Tibial nerve (tissue), 4 donors: ENCODE data around the gene GSN. TPM values are rescaled to one million over a fixed set of nuclear protein-coding genes. Genes with fewer than 3 reads are reported as not detected.

Experiments used
- DNase-seq, 2 donors: peaks; one replicate each; pipeline ENCODE4 v3.0.0-alpha.2; 2019; ENCODE audit warnings: low spot score in 2 of 2
- H3K27ac ChIP-seq, 4 donors: fragments of 200-600 bp; sonication (generic) in 3 of 4; one replicate each; pipeline ENCODE4 v1.5.1; 2017 to 2019; ENCODE audit warnings: mild to moderate bottlenecking in 1 of 4
- H3K27me3 ChIP-seq, 2 donors: fragments of 200-600 bp; sonication (generic) in 1 of 2; one replicate each; pipeline versions ENCODE4 v1.5.1 to v1.6.0; 2017 to 2019
- H3K36me3 ChIP-seq, 3 donors: fragments of 200-600 bp; sonication (generic); one replicate each; pipeline ENCODE4 v1.5.1; 2018 to 2019
- H3K4me1 ChIP-seq, 4 donors: fragments of 200-600 bp; sonication (generic) in 3 of 4; one replicate each; pipeline ENCODE4 v1.5.1; 2017 to 2019
- H3K4me3 ChIP-seq, 4 donors: fragments of 200-600 bp; sonication (generic) in 3 of 4; one replicate each; pipeline ENCODE4 v1.5.1; 2017 to 2019; ENCODE audit warnings: mild to moderate bottlenecking in 1 of 4, moderate library complexity in 1 of 4
- H3K9me3 ChIP-seq, 4 donors: fragments of 200-600 bp; sonication (generic) in 3 of 4; one replicate each; pipeline ENCODE4 v1.5.1; 2017 to 2019
- EP300 ChIP-seq, 2 donors: sonication (generic); formaldehyde crosslinking; IDR thresholded peaks; one replicate each; pipeline ENCODE4 v1.6.1; 2017; ENCODE audit warnings: antibody characterized with exemption in 2 of 2, mild to moderate bottlenecking in 1 of 2
- POLR2A ChIP-seq, 2 donors: fragments of 450-650 bp; IDR thresholded peaks; one replicate each; pipeline ENCODE4 v1.6.1; 2017; ENCODE audit warnings: antibody characterized with exemption in 2 of 2, mild to moderate bottlenecking in 2 of 2, moderate library complexity in 2 of 2
- WGBS, 2 donors: methylation state at CpG; one replicate each; pipeline ENCODE4 v1.1.5; 2018; 5-methylcytosine and 5-hydroxymethylcytosine counted together
- total RNA-seq, 4 donors: library from RNA; depleted of rRNA; stranded (reverse); fragments of >200 nt; gene quantifications; one replicate each; pipeline ENCODE4 v1.1.0, GENCODE V29; 2016
- TF ChIP-seq, protein P1 (sequence below), 5 experiments: fragments of 200-600 bp in 3 of 5; fragments of 450-650 bp in 2 of 5; sonication (generic) in 3 of 5; IDR thresholded peaks; one replicate each; pipeline ENCODE4 v1.5.1; 2016 to 2019; ENCODE audit warnings: antibody characterized with exemption in 5 of 5, mild to moderate bottlenecking in 3 of 5, moderate library complexity in 2 of 5

The GSN gene
- total RNA-seq, 4 donors from 2014 or later = 1,899 to 6,678 (median 4,539) TPM

DNA sequence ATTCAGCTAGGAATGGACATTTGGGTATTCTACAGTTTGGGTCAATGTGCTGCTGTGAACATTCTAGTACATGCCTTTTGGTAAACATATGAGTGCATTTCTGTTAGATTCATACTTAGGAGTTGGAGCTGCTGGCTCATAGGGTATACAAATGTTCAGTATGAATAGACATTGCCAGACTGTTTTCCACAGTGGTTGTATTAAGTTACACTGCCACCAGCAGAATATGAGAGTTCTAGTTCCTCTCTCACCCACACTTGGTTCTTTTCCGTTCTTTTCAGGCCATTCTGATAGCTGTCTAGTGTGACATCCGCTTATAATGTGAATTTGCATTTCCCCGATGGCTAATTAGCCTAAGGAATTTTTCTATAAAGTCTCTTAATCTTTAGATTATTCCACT, 77.1 kb downstream of the GSN start:
- H3K27me3 ChIP-seq = no peaks in the 10 kb centered on the region
- H3K9me3 ChIP-seq = no peaks in the 10 kb centered on the region
- DNase-seq = no peak
- peaks cover 0 to 73% (median 7%) of the 10 kb centered on the region in 3 donors for H3K36me3 ChIP-seq
- H3K27ac ChIP-seq = peak overlapping the region in 1 of 4 donors; percentile 49
- no peak overlapping the region for H3K4me3 ChIP-seq
- TF ChIP-seq EP300 (IDR thresholded peaks at IDR 0.05) (no peak), POLR2A (IDR thresholded peaks at IDR 0.05) (no peak)
- TF ChIP-seq, protein P1, sequence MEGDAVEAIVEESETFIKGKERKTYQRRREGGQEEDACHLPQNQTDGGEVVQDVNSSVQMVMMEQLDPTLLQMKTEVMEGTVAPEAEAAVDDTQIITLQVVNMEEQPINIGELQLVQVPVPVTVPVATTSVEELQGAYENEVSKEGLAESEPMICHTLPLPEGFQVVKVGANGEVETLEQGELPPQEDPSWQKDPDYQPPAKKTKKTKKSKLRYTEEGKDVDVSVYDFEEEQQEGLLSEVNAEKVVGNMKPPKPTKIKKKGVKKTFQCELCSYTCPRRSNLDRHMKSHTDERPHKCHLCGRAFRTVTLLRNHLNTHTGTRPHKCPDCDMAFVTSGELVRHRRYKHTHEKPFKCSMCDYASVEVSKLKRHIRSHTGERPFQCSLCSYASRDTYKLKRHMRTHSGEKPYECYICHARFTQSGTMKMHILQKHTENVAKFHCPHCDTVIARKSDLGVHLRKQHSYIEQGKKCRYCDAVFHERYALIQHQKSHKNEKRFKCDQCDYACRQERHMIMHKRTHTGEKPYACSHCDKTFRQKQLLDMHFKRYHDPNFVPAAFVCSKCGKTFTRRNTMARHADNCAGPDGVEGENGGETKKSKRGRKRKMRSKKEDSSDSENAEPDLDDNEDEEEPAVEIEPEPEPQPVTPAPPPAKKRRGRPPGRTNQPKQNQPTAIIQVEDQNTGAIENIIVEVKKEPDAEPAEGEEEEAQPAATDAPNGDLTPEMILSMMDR (IDR thresholded peaks at IDR 0.05) = no peak
- H3K4me1 ChIP-seq = peaks cover 0 to 37% (median 8%) of the 10 kb centered on the region in 4 donors
- 86 to 87% methylated on average over 3 of the region's 3 CpGs for WGBS, 2 donors

DNA sequence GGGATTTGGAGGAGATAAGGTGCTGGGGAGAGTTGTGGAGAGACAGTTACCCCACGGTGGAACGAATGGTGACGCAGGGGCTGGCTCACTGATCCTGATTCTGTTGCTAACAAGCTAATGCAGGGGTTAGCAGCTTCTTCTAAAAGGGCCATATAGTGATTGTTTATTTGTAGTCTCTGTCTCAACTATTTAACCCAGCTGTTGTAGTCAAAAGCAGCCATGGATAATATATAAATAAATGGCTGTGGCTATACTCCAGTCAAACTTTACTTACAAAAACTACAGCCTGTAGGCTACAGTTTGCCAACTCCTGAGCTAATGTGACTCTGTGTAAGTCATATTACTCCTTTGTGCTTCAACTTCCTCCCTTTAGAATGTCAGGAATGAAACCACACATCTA, 80.3 kb downstream of the GSN start:
- peaks cover 0 to 64% (median 7%) of the 10 kb centered on the region in 3 donors for H3K36me3 ChIP-seq
- H3K27me3 ChIP-seq = no peaks in the 10 kb centered on the region
- TF ChIP-seq, protein P1 (IDR thresholded peaks at IDR 0.05) = no peak
- TF ChIP-seq POLR2A (IDR thresholded peaks at IDR 0.05) = no peak
- TF ChIP-seq EP300 (IDR thresholded peaks at IDR 0.05) = no peak
- no peak for DNase-seq
- peak overlapping the region in 1 of 4 donors; percentile 13 for H3K27ac ChIP-seq
- peaks cover 0 to 69% (median 34%) of the 10 kb centered on the region in 4 donors for H3K4me1 ChIP-seq
- 68 to 77% methylated on average over 3 of the region's 3 CpGs for WGBS, 2 donors
- H3K9me3 ChIP-seq = no peaks in the 10 kb centered on the region
- H3K4me3 ChIP-seq = no peak overlapping the region

DNA sequence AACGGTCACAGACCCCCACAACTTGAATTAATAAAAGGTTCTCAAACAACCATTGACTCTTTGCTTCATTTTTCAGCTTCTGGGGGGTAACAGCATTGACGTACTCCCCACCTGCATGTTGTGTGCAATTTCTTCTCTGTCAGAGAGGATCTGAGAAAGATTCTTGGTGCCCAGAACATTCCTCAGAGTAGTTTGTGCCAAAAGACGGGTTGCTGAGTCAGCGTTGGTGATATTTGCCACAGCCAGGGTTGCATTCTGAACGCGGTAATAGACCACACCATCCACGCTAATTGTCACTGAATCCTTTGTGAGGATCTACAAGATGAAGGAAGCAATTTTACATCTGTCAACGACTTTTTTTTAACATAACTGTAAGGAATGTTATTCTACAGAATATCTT, 81.0 kb downstream of the GSN start:
- DNase-seq = no peak
- Histone ChIP-seq H3K36me3 (peaks cover 0 to 70% (median 7%) of the 10 kb centered on the region in 3 donors), H3K4me3 (no peak overlapping the region), H3K4me1 (peaks cover 0 to 72% (median 37%) of the 10 kb centered on the region in 4 donors), H3K27ac (peak overlapping the region in 2 of 4 donors; percentile 50 to 83), H3K9me3 (no peaks in the 10 kb centered on the region), H3K27me3 (no peaks in the 10 kb centered on the region)
- TF ChIP-seq EP300 (IDR thresholded peaks at IDR 0.05) (no peak), POLR2A (IDR thresholded peaks at IDR 0.05) (no peak)
- TF ChIP-seq, protein P1 (IDR thresholded peaks at IDR 0.05) = no peak
- WGBS, 2 donors = 44 to 55% methylated on average over 8 of the region's 8 CpGs

DNA sequence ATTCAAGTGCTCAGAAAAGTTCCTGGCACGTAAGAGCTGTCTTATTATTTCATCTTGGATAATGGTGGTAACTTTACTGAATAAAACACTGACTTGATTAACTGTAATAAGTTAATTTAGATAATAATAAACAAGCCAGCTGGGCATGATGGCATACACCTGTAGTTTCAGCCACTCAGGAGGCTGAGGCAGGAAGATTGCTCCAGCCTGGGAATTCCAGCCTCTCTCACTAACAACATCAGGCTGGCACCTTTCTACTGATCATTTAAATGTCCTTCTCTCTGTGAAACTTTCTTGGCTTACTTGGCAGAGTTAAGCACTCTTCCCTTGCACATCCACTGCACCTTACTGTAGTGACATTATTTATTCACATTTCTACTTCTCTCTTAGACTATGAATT, 82.1 kb downstream of the GSN start:
- DNase-seq = no peak
- TF ChIP-seq POLR2A (IDR thresholded peaks at IDR 0.05) = no peak
- TF ChIP-seq, protein P1 (IDR thresholded peaks at IDR 0.05) = no peak
- no peak for TF ChIP-seq EP300 (IDR thresholded peaks at IDR 0.05)
- H3K36me3 ChIP-seq = peaks cover 0 to 67% (median 7%) of the 10 kb centered on the region in 3 donors
- no peak overlapping the region for H3K4me3 ChIP-seq
- peaks cover 0 to 62% (median 38%) of the 10 kb centered on the region in 4 donors for H3K4me1 ChIP-seq
- no peaks in the 10 kb centered on the region for H3K27me3 ChIP-seq
- H3K9me3 ChIP-seq = no peaks in the 10 kb centered on the region
- peak overlapping the region; percentile 2 to 87 (median 62) for H3K27ac ChIP-seq
- 91 to 96% methylated on average over 1 of the region's 1 CpG for WGBS, 2 donors

DNA sequence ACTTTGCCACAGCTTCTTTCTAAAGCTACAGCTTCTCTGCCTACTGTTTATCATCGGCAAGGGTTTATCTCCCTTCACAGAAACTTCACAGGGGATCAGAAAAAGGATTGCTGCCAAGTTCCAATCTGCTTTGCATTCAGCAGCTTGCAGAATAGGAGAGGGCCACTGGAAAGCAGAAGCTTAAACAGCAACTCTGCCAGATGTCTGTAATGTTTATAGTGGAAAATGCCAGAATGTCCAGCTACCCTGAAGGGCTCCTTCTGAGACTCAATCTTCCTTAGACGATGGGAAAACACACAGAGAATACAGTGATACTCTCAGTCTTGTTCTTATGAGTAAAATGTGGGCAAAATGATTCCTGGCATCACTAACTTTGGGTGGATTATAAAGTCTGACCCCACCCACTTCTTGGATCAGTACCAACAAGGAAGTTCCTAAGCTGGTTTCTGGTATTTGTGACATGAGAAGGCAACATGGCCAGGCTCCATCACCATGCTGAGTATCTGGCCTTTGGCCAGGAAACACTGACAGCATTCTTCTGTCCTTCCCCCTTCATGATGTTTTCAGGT, 83.1 kb downstream of the GSN start:
- Histone ChIP-seq H3K27ac (peak overlapping the region; percentile 2 to 87 (median 62)), H3K27me3 (no peaks in the 10 kb centered on the region), H3K4me3 (no peak overlapping the region), H3K36me3 (peaks cover 0 to 63% (median 7%) of the 10 kb centered on the region in 3 donors), H3K4me1 (peaks cover 0 to 63% (median 38%) of the 10 kb centered on the region in 4 donors), H3K9me3 (no peaks in the 10 kb centered on the region)
- 3% methylated on average over 2 of the region's 2 CpGs for WGBS, 2 donors
- TF ChIP-seq POLR2A (IDR thresholded peaks at IDR 0.05) (no peak), EP300 (IDR thresholded peaks at IDR 0.05) (peak; percentile 37 to 86)
- DNase-seq = peak; percentile 52 to 82
